Epithelial cell of alveolus of lung (primary cell): ENCODE results near the gene GGTLC3. TPM values are rescaled to one million over a fixed set of nuclear protein-coding genes. Genes with fewer than 3 reads are reported as not detected.

Experiments
- total RNA-seq: library from RNA; depleted of rRNA; stranded (reverse); fragments of >200 nt; gene quantifications from 2 replicates; pipeline ENCODE4 v1.2.1, GENCODE V29; 2015

The GGTLC3 gene
- total RNA-seq = not detected in 2 replicates

DNA sequence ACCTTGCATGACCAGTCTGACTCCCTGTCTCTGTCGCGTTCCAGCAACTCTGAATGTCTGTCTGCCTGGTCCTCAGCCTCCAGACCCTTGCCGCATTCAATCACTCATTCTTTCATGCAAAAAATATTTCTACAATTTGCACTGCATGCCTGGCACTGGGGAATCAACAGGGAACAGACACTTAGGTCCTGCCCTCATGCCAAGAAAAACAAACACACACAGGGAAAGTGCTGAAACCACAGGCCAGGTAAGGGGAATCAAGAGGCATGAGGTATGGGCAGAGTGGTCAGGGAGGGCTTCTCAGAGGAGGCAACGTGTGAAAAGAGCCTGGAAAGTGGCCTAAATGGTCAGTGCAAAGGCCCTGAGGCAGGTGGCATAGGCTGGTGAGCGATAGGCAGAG, at the start of gene GGTLC3:
GGTLC3 (minus strand) TSS at position 101 of the 400 bp plus-strand sequence. CDS start 264 bp downstream, outside the sequence.

DNA sequence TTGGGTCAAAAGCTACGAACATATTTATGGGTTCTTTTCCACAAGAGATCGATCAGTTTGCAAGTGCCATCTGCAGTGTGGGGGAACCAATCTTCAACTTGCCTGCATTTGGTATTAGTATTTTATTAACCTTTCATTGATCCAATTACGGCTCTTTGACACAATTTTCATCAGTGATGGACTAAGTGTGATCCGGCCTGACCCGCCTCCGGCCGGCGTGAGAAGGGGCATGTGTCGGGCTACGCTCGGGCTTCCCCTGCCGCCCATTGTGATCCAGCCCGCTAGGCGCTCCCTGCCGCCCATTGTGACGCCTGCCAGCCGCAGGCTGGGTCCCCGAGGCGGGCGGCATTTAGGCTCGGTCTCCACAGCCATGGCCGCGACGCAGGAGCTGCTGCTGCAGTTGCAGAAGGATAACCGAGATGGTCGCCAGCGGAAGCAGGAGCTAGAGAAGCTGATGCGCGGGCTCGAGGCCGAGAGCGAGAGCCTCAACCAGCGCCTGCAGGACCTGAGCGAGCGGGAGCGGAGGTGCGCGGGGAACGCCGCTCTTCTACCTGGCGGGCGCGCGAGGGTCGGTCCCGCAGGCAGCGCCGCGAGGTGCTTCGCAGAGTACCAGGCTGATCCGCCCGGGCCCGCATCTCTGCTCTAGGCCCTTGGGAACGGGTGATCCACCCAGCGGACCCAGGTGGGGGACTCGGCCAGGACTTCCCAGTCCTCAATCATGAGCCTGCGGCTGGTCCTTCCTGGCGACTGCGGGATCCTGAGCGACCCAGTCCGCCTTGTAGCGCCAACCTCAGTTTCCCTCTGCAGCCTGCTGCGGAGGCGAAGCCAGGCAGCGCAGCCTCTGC, 10.0 kb upstream of the GGTLC3 start, which contains the start of gene TMEM191B:
TMEM191B (plus strand) TSS at position 51 of the 845 bp plus-strand sequence; CDS start at position 230, 179 bp downstream.

Other genes starting within 250 kb of the GGTLC3 start
- gene TMEM191B, start 9.6 kb upstream of the GGTLC3 start, total RNA-seq = 0.26 and 2.2 TPM in 2 replicates
- gene RIMBP3, start 93.8 kb upstream of the GGTLC3 start, total RNA-seq = 0.13 and 1.2 TPM in 2 replicates